HG02763 (cell line): ENCODE data around the gene PIN1.

Source experiments
- ATAC-seq: cut with Tn5 transposase; IDR thresholded peaks from one replicate; pipeline ENCODE4 v1.9.1; 2021; ENCODE audit warnings: mild to moderate bottlenecking, moderate library complexity; ENCODE audit not compliant: unreplicated experiment

The PIN1 gene

GRCh38 chr19:9854282-9854846 is 19.2 kb downstream of the PIN1 start:
- no peak for ATAC-seq

GRCh38 chr19:9856609-9857008 is 21.5 kb downstream of the PIN1 start:
- no peak for ATAC-seq

- ATAC-seq = no peak
Measured at GRCh38 chr19:9857076-9857721, 22.1 kb downstream of the PIN1 start.

- ATAC-seq = no peak
Measured at GRCh38 chr19:9857920-9858746, 23.0 kb downstream of the PIN1 start.

- no peak for ATAC-seq
Measured at GRCh38 chr19:9858766-9859165, 23.6 kb downstream of the PIN1 start.

GRCh38 chr19:9860407-9860806 is 25.3 kb downstream of the PIN1 start:
- ATAC-seq = no peak

- no peak for ATAC-seq
Measured at GRCh38 chr19:9861503-9861902, 26.4 kb downstream of the PIN1 start.

- no peak for ATAC-seq
Measured at GRCh38 chr19:9862938-9863337, 27.8 kb downstream of the PIN1 start.

GRCh38 chr19:9863759-9864158 is 28.6 kb downstream of the PIN1 start:
- ATAC-seq = no peak

- no peak for ATAC-seq
Measured at GRCh38 chr19:9865732-9866501, 30.8 kb downstream of the PIN1 start.

- ATAC-seq = no peak
Measured at GRCh38 chr19:9868983-9869617, 34.0 kb downstream of the PIN1 start.

GRCh38 chr19:9871626-9872338 is 36.7 kb downstream of the PIN1 start:
- ATAC-seq = no peak

GRCh38 chr19:9872618-9873242 is 37.6 kb downstream of the PIN1 start:
- no peak for ATAC-seq

- no peak for ATAC-seq
Measured at GRCh38 chr19:9875031-9875627, 40.0 kb downstream of the PIN1 start.

GRCh38 chr19:9875796-9876195 is 40.7 kb downstream of the PIN1 start:
- ATAC-seq = no peak

- no peak for ATAC-seq
Measured at GRCh38 chr19:9877780-9878510, 42.8 kb downstream of the PIN1 start.

- no peak for ATAC-seq
Measured at GRCh38 chr19:9878511-9879196, 43.5 kb downstream of the PIN1 start.

GRCh38 chr19:9881720-9882119 is 46.6 kb downstream of the PIN1 start:
- ATAC-seq = no peak
